NCI-H146 (cell line): ENCODE data around the gene DNASE2.
"Not testable (repeated sequence)": the region's sequence is repeated elsewhere in the genome, so short reads cannot be mapped to it uniquely, and the experiment has no call there.

ENCODE experiments used
- DNase-seq: peaks from one replicate; lab custom pipeline; 2025; lab: John Stamatoyannopoulos, UW

DNASE2 gene

GRCh38 chr19:12864143-12864542, 17.1 kb downstream of the DNASE2 start:
- DNase-seq = no peak

DNA sequence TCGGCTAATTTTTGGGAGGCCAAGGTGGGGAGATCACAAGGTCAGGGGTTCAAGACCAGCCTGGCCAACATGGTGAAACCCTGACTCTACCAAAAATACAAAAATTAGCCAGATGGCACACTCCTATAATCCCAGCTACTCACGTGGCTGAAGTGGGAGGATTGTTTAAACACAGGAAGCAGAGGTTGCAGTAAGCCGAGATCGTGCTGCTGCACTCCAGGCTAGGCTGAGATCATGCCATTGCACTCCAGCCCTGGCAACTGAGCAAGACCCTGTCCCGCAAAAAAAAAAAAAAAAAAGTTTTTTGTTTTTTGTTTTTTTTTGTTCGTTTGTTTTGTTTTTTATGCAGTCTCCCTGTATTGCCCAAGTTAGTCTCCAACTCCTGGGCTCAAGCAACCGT, 21.7 kb downstream of the DNASE2 start:
- no peak for DNase-seq

DNA sequence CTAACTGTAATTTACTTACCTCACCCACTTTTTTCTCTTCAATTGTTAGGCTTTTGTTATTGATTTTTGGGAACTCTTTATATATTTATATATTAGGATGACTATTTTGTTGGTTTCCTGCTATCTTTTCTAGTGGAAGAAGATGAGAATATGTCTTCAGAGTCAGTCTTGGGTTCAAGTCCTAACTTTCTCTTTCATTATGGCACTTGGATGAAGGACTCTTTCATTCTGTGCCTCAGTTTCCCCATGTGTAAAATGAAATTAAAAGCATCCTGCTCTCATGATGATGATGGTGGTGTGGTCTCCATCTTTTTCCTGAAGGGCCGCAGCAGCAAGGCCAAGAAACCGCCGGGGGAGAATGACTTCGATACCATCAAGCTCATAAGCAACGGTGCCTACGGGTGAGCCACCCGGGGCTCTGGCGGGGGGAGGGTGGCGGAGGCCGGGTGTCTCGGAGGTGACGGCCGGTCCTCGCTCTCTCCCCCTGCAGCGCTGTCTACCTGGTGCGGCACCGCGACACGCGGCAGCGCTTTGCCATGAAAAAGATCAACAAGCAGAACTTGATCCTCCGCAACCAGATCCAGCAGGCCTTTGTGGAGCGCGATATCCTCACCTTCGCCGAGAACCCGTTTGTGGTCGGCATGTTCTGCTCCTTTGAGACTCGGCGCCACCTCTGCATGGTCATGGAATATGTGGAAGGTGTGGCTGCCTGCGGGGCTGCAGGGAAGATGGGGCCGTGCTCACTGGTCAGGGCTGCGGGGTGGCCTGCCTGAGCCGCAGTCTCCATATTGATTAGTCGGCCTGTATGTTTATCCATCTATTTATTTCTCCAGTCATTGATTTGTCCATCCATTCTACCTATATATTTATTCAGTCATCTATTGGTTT, 23.0 kb downstream of the DNASE2 start:
- DNase-seq = no peak

- no peak for DNase-seq
These were observed 24.6 kb downstream of the DNASE2 start for GRCh38 chr19:12856653-12857052.

GRCh38 chr19:12847159-12848139, 33.8 kb downstream of the DNASE2 start:
- peak; percentile 69 for DNase-seq

GRCh38 chr19:12846613-12847012, 34.6 kb downstream of the DNASE2 start:
- DNase-seq = not testable (repeated sequence)

DNA sequence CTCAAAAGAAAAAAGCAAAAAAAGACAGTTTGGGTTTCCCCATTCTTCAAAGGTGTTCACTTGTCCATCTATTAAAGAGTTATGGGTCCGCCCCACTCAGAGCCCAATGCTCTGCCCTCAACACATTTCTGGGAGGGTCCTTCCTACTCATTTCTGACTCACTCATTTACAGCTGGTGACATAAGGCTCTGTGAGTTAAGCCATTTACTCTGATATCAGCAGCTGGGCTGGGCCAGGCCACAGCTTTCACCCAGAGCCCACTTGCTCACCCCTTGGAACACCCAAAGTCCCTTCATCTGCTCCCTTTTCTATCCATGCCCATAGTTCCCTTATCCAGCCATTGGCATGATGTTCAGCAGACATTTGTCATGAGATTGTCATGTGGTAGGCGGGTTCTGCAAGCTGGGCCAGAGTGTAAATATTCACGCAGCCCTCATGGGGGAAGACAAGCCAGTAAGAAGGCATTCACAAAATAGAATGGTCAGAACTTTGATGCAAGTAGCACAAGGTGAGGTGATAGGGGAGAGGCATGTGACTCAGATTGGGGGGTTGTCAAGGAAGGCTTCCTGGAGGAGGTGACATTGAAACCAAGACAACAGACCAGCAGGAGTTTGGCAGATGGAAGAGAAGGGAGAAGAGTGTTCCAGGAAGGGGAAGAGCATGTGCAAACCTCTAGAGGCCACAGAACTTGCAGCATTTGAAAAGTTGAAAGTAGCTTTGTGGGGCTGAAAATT, 37.1 kb downstream of the DNASE2 start:
- DNase-seq = no peak

DNA sequence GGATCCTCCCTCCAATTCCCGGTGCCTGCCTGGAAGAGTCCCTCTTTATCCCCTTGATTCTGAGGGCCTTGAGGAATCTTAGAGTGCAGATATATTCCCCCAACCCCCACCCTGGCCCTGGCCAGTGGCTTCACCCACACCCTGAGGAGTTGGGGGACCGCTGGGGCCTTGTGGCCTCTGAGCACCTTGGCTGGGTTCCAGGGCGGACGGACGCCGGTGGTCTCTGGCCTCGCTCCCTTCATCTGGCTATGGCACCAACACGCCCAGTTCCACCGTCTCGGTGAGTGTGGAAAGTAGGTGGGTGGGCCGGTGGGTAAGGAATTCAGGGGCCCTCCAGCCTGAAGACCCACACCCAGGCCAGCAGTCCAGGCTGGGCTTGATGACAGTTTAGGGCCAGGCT, 37.9 kb downstream of the DNASE2 start:
- DNase-seq = no peak

GRCh38 chr19:12842511-12842910, 38.7 kb downstream of the DNASE2 start:
- no peak for DNase-seq

GRCh38 chr19:12841094-12841493, 40.2 kb downstream of the DNASE2 start:
- no peak for DNase-seq

GRCh38 chr19:12840091-12841079, 40.9 kb downstream of the DNASE2 start:
- peak; percentile 70 for DNase-seq

DNA sequence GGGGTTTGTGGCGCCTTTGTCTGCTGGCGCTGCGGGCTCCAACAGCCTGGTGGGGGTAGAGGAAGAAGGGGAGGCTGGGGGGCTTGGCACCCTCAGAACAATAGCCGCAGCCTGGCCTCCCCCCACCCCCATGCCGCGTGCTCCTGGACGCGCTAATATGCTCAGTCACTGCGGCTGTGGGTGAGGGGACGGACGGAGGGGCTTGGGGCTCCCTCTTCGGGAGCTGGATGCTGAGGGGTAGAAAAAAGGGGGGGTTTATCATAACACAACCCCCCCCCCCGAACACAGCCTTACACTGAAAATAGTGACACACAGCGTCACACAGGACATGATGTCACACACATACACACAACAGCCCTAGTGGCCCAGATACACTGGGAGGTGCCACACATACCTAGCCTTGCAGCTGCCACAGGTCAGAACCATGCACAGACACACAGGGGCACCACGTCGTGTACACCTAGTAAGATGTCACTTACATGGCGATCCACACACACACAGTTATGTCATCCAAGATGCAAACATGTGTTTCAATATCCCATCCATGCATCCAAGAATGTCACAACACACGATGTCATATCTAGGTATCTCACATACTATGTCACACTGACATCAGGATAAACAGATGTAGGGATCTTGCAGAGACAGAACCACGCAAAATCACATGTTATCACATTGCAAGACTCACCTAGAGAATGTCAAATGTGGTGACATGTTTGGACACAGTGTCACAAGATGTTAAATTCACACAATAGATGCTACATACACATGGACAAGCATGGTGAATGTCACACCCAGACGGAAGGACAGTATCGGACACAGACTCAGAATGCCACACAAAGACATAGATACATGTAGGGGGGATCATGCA, 42.1 kb downstream of the DNASE2 start:
- peak; percentile 49 for DNase-seq

- peak; percentile 73 for DNase-seq
These were observed 42.9 kb downstream of the DNASE2 start, which contains the start of gene MAST1 for GRCh38 chr19:12838182-12838885. Gene MAST1 (plus strand): TSS chr19:12838515. CDS start chr19:12838573, 58 bp downstream.

DNA sequence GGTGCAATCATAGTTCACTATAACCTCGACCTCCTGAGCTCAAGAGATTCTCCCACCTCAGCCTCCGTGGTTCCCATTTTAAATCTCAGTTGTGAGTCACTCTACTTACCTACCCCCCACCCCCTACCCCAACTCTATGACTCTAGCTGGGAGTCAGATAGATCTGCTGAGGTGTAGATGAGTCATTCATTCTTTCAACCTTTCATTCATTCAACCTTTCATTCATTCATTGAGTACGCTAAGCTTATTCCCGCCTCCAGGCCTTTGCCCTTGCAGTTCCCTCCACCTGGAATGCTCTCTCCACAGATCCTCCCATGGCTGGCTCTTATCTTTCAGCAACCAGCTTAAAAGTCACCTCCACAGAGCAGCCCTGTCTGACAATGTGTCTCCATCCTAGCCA, 44.0 kb downstream of the DNASE2 start:
- no peak for DNase-seq

DNA sequence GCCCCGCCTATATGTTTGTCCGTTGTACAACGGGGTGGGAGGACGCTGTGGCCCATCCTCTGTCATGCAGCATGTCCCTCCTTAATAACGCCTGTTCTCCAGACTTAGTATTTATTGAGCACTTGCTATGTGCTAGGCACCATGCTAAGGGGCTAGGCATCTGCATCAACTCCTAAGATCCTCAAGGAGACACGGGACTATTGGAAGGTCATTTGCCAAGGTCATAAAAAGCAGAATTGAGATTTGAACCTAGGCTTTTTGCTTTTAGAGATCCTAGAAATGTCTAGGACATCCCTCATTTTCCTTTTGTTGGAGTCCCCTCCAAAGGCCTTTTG, 44.8 kb downstream of the DNASE2 start:
- DNase-seq = no peak

GRCh38 chr19:12834976-12835757, 46.1 kb downstream of the DNASE2 start:
- peak; percentile 20 for DNase-seq

- no peak for DNase-seq
These were observed 46.7 kb downstream of the DNASE2 start, which contains the start of gene RTBDN for GRCh38 chr19:12834566-12834943. Gene RTBDN (minus strand): TSS chr19:12834579. CDS start chr19:12829979, 4,600 bp downstream.
